ENCODE data around the gene PPP4R1.

Gene PPP4R1

GRCh38 chr18:9628984-9629383, 14.6 kb upstream of the PPP4R1 start:
- H3K27me3 ChIP-seq = no peaks in the 10 kb centered on the region
- H3K4me3 ChIP-seq (ENCODE audit: low read depth in 1 of 2, low read length in 1 of 2) = no peak overlapping the region
- H3K36me3 ChIP-seq = no peaks in the 10 kb centered on the region
- H3K27ac ChIP-seq = no peak overlapping the region
- TF ChIP-seq CTCF (IDR thresholded peaks at IDR 0.05) = no peak
- H3K4me1 ChIP-seq (ENCODE audit: control insufficient read depth in 1 of 2, insufficient read depth in 1 of 2, low read depth in 1 of 2, low read length in 1 of 2) = peaks cover 11 to 15% of the 10 kb centered on the region in 2 experiments
- H3K9me3 ChIP-seq = no peaks in the 10 kb centered on the region

- Histone ChIP-seq H3K27me3 (no peaks in the 10 kb centered on the region), H3K36me3 (no peaks in the 10 kb centered on the region), H3K4me1 (ENCODE audit: control insufficient read depth in 1 of 2, insufficient read depth in 1 of 2, low read depth in 1 of 2, low read length in 1 of 2) (peaks cover 11 to 15% of the 10 kb centered on the region in 2 experiments), H3K27ac (no peak overlapping the region), H3K4me3 (ENCODE audit: low read depth in 1 of 2, low read length in 1 of 2) (no peak overlapping the region), H3K9me3 (no peaks in the 10 kb centered on the region)
- no peak for TF ChIP-seq CTCF (IDR thresholded peaks at IDR 0.05)
These were observed 13.3 kb upstream of the PPP4R1 start for GRCh38 chr18:9627642-9628041.

GRCh38 chr18:9619990-9620389, 5.6 kb upstream of the PPP4R1 start:
- TF ChIP-seq CTCF (IDR thresholded peaks at IDR 0.05) = no peak
- no peaks in the 10 kb centered on the region for H3K9me3 ChIP-seq
- no peaks in the 10 kb centered on the region for H3K27me3 ChIP-seq
- no peak overlapping the region for H3K27ac ChIP-seq
- H3K4me1 ChIP-seq (ENCODE audit: control insufficient read depth in 1 of 2, insufficient read depth in 1 of 2, low read depth in 1 of 2, low read length in 1 of 2) = peaks cover 14 to 15% of the 10 kb centered on the region in 2 experiments
- no peak overlapping the region for H3K4me3 ChIP-seq (ENCODE audit: low read depth in 1 of 2, low read length in 1 of 2)
- H3K36me3 ChIP-seq = no peaks in the 10 kb centered on the region

GRCh38 chr18:9619545-9619944, 5.2 kb upstream of the PPP4R1 start:
- peaks cover 15 to 17% of the 10 kb centered on the region in 2 experiments for H3K4me1 ChIP-seq (ENCODE audit: control insufficient read depth in 1 of 2, insufficient read depth in 1 of 2, low read depth in 1 of 2, low read length in 1 of 2)
- no peak overlapping the region for H3K4me3 ChIP-seq (ENCODE audit: low read depth in 1 of 2, low read length in 1 of 2)
- no peaks in the 10 kb centered on the region for H3K9me3 ChIP-seq
- no peaks in the 10 kb centered on the region for H3K36me3 ChIP-seq
- H3K27me3 ChIP-seq = no peaks in the 10 kb centered on the region
- H3K27ac ChIP-seq = no peak overlapping the region
- TF ChIP-seq CTCF (IDR thresholded peaks at IDR 0.05) = no peak

GRCh38 chr18:9619056-9619455, 4.7 kb upstream of the PPP4R1 start:
- no peak overlapping the region for H3K27ac ChIP-seq
- no peak overlapping the region for H3K4me3 ChIP-seq (ENCODE audit: low read depth in 1 of 2, low read length in 1 of 2)
- no peaks in the 10 kb centered on the region for H3K27me3 ChIP-seq
- H3K9me3 ChIP-seq = no peaks in the 10 kb centered on the region
- no peaks in the 10 kb centered on the region for H3K36me3 ChIP-seq
- H3K4me1 ChIP-seq (ENCODE audit: control insufficient read depth in 1 of 2, insufficient read depth in 1 of 2, low read depth in 1 of 2, low read length in 1 of 2) = peaks cover 15 to 17% of the 10 kb centered on the region in 2 experiments
- no peak for TF ChIP-seq CTCF (IDR thresholded peaks at IDR 0.05)

- Histone ChIP-seq H3K27ac (no peak overlapping the region), H3K36me3 (no peaks in the 10 kb centered on the region), H3K9me3 (no peaks in the 10 kb centered on the region), H3K4me1 (ENCODE audit: control insufficient read depth in 1 of 2, insufficient read depth in 1 of 2, low read depth in 1 of 2, low read length in 1 of 2) (peaks cover 28 to 32% of the 10 kb centered on the region in 2 experiments), H3K4me3 (ENCODE audit: low read depth in 1 of 2, low read length in 1 of 2) (no peak overlapping the region), H3K27me3 (no peaks in the 10 kb centered on the region)
- no peak for TF ChIP-seq CTCF (IDR thresholded peaks at IDR 0.05)
These were observed 2.7 kb upstream of the PPP4R1 start for GRCh38 chr18:9617006-9617542.

Measured in neutrophil (primary cell).